Testis (tissue), 2 donors: ENCODE results near the gene MOB2.

Experiments used
- CTCF ChIP-seq, 3 experiments: fragments of 450-650 bp in 2 of 3; fragments of 200-600 bp in 1 of 3; sonication (generic) in 1 of 3; IDR thresholded peaks; one replicate each; pipeline ENCODE4 v1.5.1; 2016 to 2019; ENCODE audit warnings: antibody characterized with exemption in 3 of 3, mild to moderate bottlenecking in 2 of 3, moderate library complexity in 1 of 3
- POLR2A ChIP-seq: fragments of 450-650 bp; IDR thresholded peaks from one replicate; pipeline ENCODE4 v1.6.1; 2017; ENCODE audit warnings: antibody characterized with exemption, mild to moderate bottlenecking, moderate library complexity

GRCh38 chr11:1534682-1535081, 48.1 kb upstream of the MOB2 start:
- TF ChIP-seq CTCF (IDR thresholded peaks at IDR 0.05) (no peak), POLR2A (no peak)
